ENCODE measurements around the gene IGSF6.
"Not testable (repeated sequence)": the region's sequence is repeated elsewhere in the genome, so short reads cannot be mapped to it uniquely, and the experiment has no call there.

Gene IGSF6

GRCh38 chr16:21645261-21645721 lies 7.1 kb downstream of the IGSF6 start:
- Mint-ChIP-seq H3K36me3 (ENCODE audit: low read depth) (peaks cover 5% of the 10 kb centered on the region), H3K4me1 (ENCODE audit: low read depth) (peaks cover 35% of the 10 kb centered on the region), H3K27ac (peak overlapping the region; percentile 83), H3K9me3 (no peaks in the 10 kb centered on the region), H3K27me3 (ENCODE audit: low read depth) (peaks cover 5% of the 10 kb centered on the region), H3K4me3 (peak overlapping the region; percentile 55)

GRCh38 chr16:21644674-21645073 lies 7.7 kb downstream of the IGSF6 start:
- peaks cover 35% of the 10 kb centered on the region for H3K4me1 Mint-ChIP-seq (ENCODE audit: low read depth)
- no peaks in the 10 kb centered on the region for H3K9me3 Mint-ChIP-seq
- H3K27me3 Mint-ChIP-seq (ENCODE audit: low read depth), result peaks cover 5% of the 10 kb centered on the region
- peaks cover 5% of the 10 kb centered on the region for H3K36me3 Mint-ChIP-seq (ENCODE audit: low read depth)
- peak overlapping the region; percentile 83 for H3K27ac Mint-ChIP-seq
- peak overlapping the region; percentile 55 for H3K4me3 Mint-ChIP-seq

GRCh38 chr16:21643785-21644184 lies 8.6 kb downstream of the IGSF6 start:
- Mint-ChIP-seq H3K27ac (no peak overlapping the region), H3K27me3 (ENCODE audit: low read depth) (peaks cover 5% of the 10 kb centered on the region), H3K36me3 (ENCODE audit: low read depth) (peaks cover 5% of the 10 kb centered on the region), H3K4me3 (no peak overlapping the region), H3K4me1 (ENCODE audit: low read depth) (peaks cover 36% of the 10 kb centered on the region), H3K9me3 (no peaks in the 10 kb centered on the region)

GRCh38 chr16:21642861-21643260 lies 9.5 kb downstream of the IGSF6 start:
- no peaks in the 10 kb centered on the region for H3K9me3 Mint-ChIP-seq
- H3K27ac Mint-ChIP-seq, result no peak overlapping the region
- H3K36me3 Mint-ChIP-seq (ENCODE audit: low read depth), result peaks cover 5% of the 10 kb centered on the region
- H3K27me3 Mint-ChIP-seq (ENCODE audit: low read depth), result peaks cover 5% of the 10 kb centered on the region
- H3K4me3 Mint-ChIP-seq, result no peak overlapping the region
- H3K4me1 Mint-ChIP-seq (ENCODE audit: low read depth), result peaks cover 35% of the 10 kb centered on the region

GRCh38 chr16:21641916-21642315 lies 10.5 kb downstream of the IGSF6 start:
- Mint-ChIP-seq H3K4me3 (no peak overlapping the region), H3K36me3 (ENCODE audit: low read depth) (peaks cover 3% of the 10 kb centered on the region), H3K9me3 (no peaks in the 10 kb centered on the region), H3K27me3 (ENCODE audit: low read depth) (peaks cover 5% of the 10 kb centered on the region), H3K27ac (no peak overlapping the region), H3K4me1 (ENCODE audit: low read depth) (peaks cover 28% of the 10 kb centered on the region)

GRCh38 chr16:21639493-21639892 lies 12.9 kb downstream of the IGSF6 start:
- Mint-ChIP-seq H3K36me3 (ENCODE audit: low read depth) (peaks cover 8% of the 10 kb centered on the region), H3K4me1 (ENCODE audit: low read depth) (peaks cover 15% of the 10 kb centered on the region), H3K27ac (no peak overlapping the region), H3K4me3 (no peak overlapping the region), H3K27me3 (ENCODE audit: low read depth) (peaks cover 5% of the 10 kb centered on the region), H3K9me3 (no peaks in the 10 kb centered on the region)

- Mint-ChIP-seq H3K9me3 (no peaks in the 10 kb centered on the region), H3K27ac (no peak overlapping the region), H3K4me3 (no peak overlapping the region), H3K36me3 (ENCODE audit: low read depth) (peaks cover 8% of the 10 kb centered on the region), H3K27me3 (ENCODE audit: low read depth) (no peaks in the 10 kb centered on the region), H3K4me1 (ENCODE audit: low read depth) (peaks cover 11% of the 10 kb centered on the region)
Observed at GRCh38 chr16:21638573-21638975, 13.8 kb downstream of the IGSF6 start.

GRCh38 chr16:21637032-21637968 lies 15.1 kb downstream of the IGSF6 start:
- Mint-ChIP-seq H3K36me3 (ENCODE audit: low read depth) (peaks cover 8% of the 10 kb centered on the region), H3K27me3 (ENCODE audit: low read depth) (no peaks in the 10 kb centered on the region), H3K4me1 (ENCODE audit: low read depth) (peaks cover 11% of the 10 kb centered on the region), H3K27ac (no peak overlapping the region), H3K9me3 (no peaks in the 10 kb centered on the region), H3K4me3 (no peak overlapping the region)

GRCh38 chr16:21635694-21636093 lies 16.7 kb downstream of the IGSF6 start:
- H3K27me3 Mint-ChIP-seq (ENCODE audit: low read depth); H3K27ac Mint-ChIP-seq; H3K36me3 Mint-ChIP-seq (ENCODE audit: low read depth); H3K9me3 Mint-ChIP-seq; H3K4me3 Mint-ChIP-seq: not testable (repeated sequence)
- peaks cover 12% of the 10 kb centered on the region for H3K4me1 Mint-ChIP-seq (ENCODE audit: low read depth)

GRCh38 chr16:21634216-21634615 lies 18.2 kb downstream of the IGSF6 start:
- Mint-ChIP-seq H3K4me3 (no peak overlapping the region), H3K4me1 (ENCODE audit: low read depth) (peaks cover 12% of the 10 kb centered on the region), H3K27ac (no peak overlapping the region), H3K27me3 (ENCODE audit: low read depth) (no peaks in the 10 kb centered on the region), H3K36me3 (ENCODE audit: low read depth) (peaks cover 15% of the 10 kb centered on the region), H3K9me3 (no peaks in the 10 kb centered on the region)

- not testable (repeated sequence) for H3K4me1 Mint-ChIP-seq (ENCODE audit: low read depth); H3K9me3 Mint-ChIP-seq; H3K27me3 Mint-ChIP-seq (ENCODE audit: low read depth); H3K4me3 Mint-ChIP-seq; H3K27ac Mint-ChIP-seq
- H3K36me3 Mint-ChIP-seq (ENCODE audit: low read depth), result peaks cover 23% of the 10 kb centered on the region
Observed at GRCh38 chr16:21631951-21632575, 20.3 kb downstream of the IGSF6 start.

- H3K4me1 Mint-ChIP-seq (ENCODE audit: low read depth), result peaks cover 14% of the 10 kb centered on the region
- H3K36me3 Mint-ChIP-seq (ENCODE audit: low read depth), result peaks cover 27% of the 10 kb centered on the region
- not testable (repeated sequence) for H3K27ac Mint-ChIP-seq; H3K27me3 Mint-ChIP-seq (ENCODE audit: low read depth); H3K9me3 Mint-ChIP-seq; H3K4me3 Mint-ChIP-seq
Observed at GRCh38 chr16:21631376-21631775, 21.0 kb downstream of the IGSF6 start.

- H3K27ac Mint-ChIP-seq; H3K27me3 Mint-ChIP-seq (ENCODE audit: low read depth); H3K4me3 Mint-ChIP-seq; H3K9me3 Mint-ChIP-seq: not testable (repeated sequence)
- H3K4me1 Mint-ChIP-seq (ENCODE audit: low read depth), result peaks cover 17% of the 10 kb centered on the region
- H3K36me3 Mint-ChIP-seq (ENCODE audit: low read depth), result peaks cover 28% of the 10 kb centered on the region
Observed at GRCh38 chr16:21630866-21631265, 21.5 kb downstream of the IGSF6 start.

- Mint-ChIP-seq H3K36me3 (ENCODE audit: low read depth) (peaks cover 25% of the 10 kb centered on the region), H3K4me1 (ENCODE audit: low read depth) (peaks cover 15% of the 10 kb centered on the region)
- not testable (repeated sequence) for H3K4me3 Mint-ChIP-seq; H3K27me3 Mint-ChIP-seq (ENCODE audit: low read depth); H3K27ac Mint-ChIP-seq; H3K9me3 Mint-ChIP-seq
Observed at GRCh38 chr16:21629616-21630539, 22.5 kb downstream of the IGSF6 start.

Data from T-helper 1 cell treated with Interleukin-12 subunit alpha and Interleukin-12 subunit beta and Interleukin-4 antibody, amounts not matched to agents 30 μg/mL and 1 μg/mL, for 36 hours (primary cell).